Ovary (tissue), 3 donors: ENCODE results near the gene IVD.

Experiments
- CTCF ChIP-seq, 3 donors: fragments of 450-650 bp in 2 of 3; fragments of 200-600 bp in 1 of 3; IDR thresholded peaks; one replicate each; pipeline versions ENCODE4 v1.5.1 to v1.8.0; 2016 to 2022; ENCODE audit warnings: antibody characterized with exemption in 3 of 3, mild to moderate bottlenecking in 1 of 3
- EP300 ChIP-seq: sonication (generic); formaldehyde crosslinking; IDR thresholded peaks from one replicate; pipeline ENCODE4 v1.6.1; 2017; ENCODE audit warnings: antibody characterized with exemption
- POLR2A ChIP-seq: fragments of 450-650 bp; IDR thresholded peaks from one replicate; pipeline ENCODE4 v1.6.1; 2017; ENCODE audit warnings: antibody characterized with exemption, mild to moderate bottlenecking, moderate library complexity
- donor health status: DM: no; HTN: no; CAD: no.

- no peak for TF ChIP-seq CTCF (IDR thresholded peaks at IDR 0.05)
- TF ChIP-seq EP300 = no peak
- no peak for TF ChIP-seq POLR2A
Observed at GRCh38 chr15:40367371-40367685, 38.3 kb upstream of the IVD start.
